HG03457 (cell line): ENCODE measurements around the gene PHF20.
"Not testable (repeated sequence)": the region's sequence is repeated elsewhere in the genome, so short reads cannot be mapped to it uniquely, and the experiment has no call there.

Source experiments
- ATAC-seq: cut with Tn5 transposase; IDR thresholded peaks from one replicate; pipeline ENCODE4 v1.9.1; 2021; ENCODE audit warnings: moderate number of reproducible peaks; ENCODE audit not compliant: unreplicated experiment

PHF20 gene

DNA sequence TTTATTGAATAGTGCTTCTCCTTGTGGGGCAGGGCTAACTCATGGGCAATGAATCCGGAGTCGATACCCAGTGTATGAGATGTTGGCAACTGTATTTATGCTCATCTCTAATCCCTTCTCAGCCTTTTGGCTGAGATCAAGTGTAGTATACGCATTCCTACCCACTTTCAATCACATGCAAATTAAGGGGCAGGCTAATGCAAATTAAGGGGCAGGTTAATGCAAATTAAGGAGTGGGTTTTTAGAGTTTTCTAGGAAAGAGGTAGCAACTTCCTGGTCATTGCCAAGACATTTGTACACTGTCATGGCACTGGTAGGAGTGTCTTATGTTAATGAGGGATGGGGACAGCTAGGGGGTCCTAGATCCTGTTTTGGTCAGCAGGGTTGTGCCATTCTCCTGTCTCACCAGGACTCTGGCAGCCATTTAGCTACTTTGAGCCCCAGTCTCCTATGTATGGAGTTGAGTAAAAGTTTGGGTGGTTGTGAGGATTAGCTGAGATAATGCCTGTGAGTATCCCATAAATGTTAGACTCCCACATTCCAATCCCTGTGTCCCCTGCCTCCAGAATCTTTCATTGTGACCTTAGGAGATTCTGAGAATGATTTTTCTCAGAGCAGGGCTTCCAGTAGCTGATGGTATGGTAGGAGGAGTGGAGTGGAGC, 196.3 kb downstream of the PHF20 start, which contains the start of gene CNBD2:
TSS of gene CNBD2 (plus strand) at position 612 of the 662 bp plus-strand sequence. CDS start 173 bp downstream, outside the sequence.
- ATAC-seq: no peak

GRCh38 chr20:35968930-35969329, 197.1 kb downstream of the PHF20 start:
- no peak for ATAC-seq

DNA sequence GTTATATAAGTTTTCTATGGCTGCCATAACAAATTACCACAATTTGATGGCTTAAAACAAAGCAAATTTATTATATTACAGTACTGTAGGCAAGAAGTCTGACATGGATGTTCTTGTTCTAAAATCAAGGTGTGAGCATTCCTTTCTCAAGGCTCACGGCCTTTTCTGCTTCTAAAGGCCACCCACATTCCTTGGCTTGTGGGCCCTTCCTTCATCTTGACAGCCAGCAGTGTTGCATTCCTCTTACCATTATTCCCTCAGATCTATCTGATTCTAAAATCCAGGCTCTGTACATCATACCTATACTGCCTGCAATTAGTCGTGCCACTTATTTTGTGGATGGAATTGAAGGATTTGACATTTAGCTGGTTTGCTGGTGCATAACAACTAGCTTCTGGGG, 200.2 kb downstream of the PHF20 start:
- no peak for ATAC-seq

- ATAC-seq: no peak
Observed at GRCh38 chr20:35972462-35972861, 200.6 kb downstream of the PHF20 start.

- no peak for ATAC-seq
Observed at GRCh38 chr20:35974256-35974655, 202.4 kb downstream of the PHF20 start.

GRCh38 chr20:35975576-35976373, 204.0 kb downstream of the PHF20 start:
- no peak for ATAC-seq

- no peak for ATAC-seq
Observed at GRCh38 chr20:35978041-35978513, 206.3 kb downstream of the PHF20 start.

GRCh38 chr20:35979544-35979943, 207.7 kb downstream of the PHF20 start:
- ATAC-seq: no peak

DNA sequence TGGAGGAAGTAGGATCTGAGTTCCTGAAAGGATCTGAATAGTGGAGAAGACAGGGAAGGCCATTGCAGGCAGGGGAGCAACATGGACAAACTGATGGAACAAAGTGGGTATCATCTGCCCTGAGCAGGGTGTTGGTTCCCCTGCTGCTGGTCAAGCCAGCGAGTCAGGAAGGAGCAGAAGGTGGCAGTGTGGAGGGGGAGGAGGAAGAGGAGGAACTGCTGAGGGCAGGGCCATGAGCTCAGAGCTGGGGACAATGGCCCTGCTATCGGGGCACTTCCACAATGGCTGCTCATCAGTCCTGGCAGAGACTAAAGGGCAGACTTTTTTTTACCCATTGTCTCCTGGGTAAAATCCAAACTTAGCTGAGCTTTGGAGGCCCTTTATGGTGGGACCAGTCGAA, 210.2 kb downstream of the PHF20 start:
- no peak for ATAC-seq

DNA sequence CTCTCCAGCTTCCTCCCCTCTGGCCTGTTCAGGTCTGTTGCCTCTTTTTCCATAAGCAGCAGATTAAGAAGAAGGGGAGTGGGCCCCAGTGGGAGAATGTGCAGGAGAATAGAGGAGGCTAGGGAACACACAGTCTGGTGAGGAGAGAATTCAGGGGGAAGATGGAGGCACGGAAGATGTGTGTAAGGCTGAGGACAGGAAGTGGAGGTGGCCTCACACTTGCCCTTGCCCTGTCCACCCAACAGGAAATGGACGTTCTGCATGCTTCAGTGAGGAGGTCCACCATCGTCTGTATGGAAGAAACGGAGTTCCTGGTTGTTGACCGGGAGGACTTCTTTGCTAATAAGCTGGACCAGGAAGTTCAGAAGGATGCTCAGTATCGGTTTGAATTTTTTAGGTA, 212.6 kb downstream of the PHF20 start:
- no peak for ATAC-seq

DNA sequence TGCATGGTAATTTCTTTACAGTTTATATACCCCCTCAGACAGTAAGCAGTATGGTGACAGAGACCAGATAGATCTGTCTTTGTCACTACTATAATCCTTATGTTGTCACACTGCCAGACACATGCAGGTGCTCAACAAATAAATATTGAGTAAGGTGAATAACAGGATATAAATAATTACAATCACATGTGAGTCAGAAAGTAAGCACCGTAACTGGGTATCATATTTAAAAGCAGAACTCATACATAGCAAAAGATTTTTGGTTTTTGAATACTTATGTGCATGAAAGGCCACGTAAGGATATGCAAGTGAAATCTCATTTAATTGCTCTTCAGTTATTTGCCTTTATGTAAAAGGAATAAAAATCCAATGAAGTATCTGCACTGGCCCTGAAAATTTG, 214.0 kb downstream of the PHF20 start:
- no peak for ATAC-seq

DNA sequence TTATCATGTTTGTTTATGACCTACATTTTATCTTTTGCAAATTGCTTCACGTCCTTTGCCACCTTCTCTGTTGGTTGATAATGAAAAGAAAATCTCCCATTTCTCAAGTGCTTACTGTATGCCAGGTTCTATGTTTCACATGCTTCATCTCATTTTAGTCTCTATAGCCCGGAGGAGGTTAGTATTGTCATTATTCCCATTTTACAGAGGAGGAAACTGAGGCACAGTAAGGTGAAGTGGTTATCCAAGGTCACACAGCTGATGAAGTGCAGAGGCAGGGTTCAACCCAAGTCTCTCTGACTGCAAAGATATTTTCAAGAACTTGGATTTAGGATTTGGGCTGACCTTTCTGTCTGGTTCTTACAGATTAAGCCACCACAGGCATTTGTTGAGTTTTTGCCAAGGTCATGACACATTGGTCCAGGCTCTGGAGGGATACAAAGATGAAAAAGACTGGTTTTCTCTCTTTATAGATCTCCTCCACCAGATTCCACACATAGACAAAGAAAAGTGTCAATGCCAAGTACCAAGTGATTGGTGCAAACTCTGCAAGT, 217.2 kb downstream of the PHF20 start:
- no peak for ATAC-seq

GRCh38 chr20:35991142-35991771, 219.4 kb downstream of the PHF20 start:
- no peak for ATAC-seq

DNA sequence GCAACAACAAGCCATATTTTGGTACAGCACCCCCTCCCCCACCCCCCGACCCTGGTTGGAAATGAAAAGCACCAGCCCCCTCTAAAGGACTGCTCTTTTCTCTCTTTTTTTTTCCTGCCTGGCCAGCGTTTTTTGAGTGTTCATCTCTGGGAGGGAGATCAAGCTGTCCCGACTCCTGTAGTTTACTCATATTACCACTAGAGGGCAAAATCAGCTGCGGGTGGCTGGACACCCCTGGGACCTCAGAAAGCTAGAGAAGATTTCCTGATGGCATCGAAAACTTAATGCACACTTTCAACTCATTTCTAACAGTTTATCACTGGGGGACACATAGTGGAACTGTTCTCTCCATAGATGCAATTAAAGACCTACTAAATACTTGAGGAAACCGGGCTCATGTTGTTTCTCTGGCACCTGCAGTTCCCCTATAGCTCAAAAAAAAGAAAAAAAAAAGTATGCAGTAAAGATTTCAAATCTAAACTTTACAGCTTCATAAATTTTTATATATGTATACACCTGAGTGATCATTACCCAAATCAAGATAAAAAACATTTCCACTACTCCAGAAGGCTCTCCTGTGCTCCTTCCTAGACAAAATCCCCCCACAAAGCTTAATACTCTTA, 221.0 kb downstream of the PHF20 start:
- ATAC-seq: no peak

DNA sequence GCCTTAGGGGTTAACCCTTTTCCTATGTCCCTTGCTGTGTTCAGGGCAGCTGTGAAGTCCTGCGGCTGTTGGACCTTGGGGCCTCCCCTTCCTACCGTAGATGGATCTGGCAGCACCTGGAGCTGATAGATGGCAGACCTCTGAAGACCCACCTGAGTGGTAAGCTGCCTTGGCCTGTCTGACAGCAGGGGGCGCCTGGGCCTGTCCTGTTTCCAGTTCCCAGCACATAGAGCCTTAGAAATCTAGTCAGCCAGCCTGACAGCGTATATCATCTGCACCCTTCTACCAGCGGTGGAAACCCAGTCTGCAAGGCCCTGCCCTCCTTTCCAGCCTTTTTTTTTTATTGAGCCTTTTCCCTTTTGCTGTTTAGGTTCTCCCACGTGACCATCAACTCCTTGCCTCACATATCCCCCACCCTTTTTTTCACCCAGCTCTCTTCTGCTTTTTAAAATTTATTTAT, 223.2 kb downstream of the PHF20 start:
- ATAC-seq: no peak

- not testable (repeated sequence) for ATAC-seq
Observed at GRCh38 chr20:35996492-35996891, 224.7 kb downstream of the PHF20 start.
